ENCODE measurements around the gene CRYBG1. TPM values are rescaled to one million over a fixed set of nuclear protein-coding genes. Genes with fewer than 3 reads are reported as not detected.

The CRYBG1 gene
- total RNA-seq, 1 experiment from 2014 or later, result 10.7 TPM

- no TSS peak for BruUV-seq (replicated peaks)
- ATAC-seq (no peak), DNase-seq (ENCODE audit: low read depth, low spot score) (no peak)
- no peaks in the 10 kb centered on the region for H4K20me1 ChIP-seq (ENCODE audit: insufficient read depth)
- H3K9me2 ChIP-seq (ENCODE audit: insufficient read depth), result no peaks in the 10 kb centered on the region
- ChIA-PET POLR2A (no interaction called here), RAD21 (ENCODE audit: low non-redundant PET in 1 of 2, low total read pairs in 2 of 2, uncharacterized antibody in 2 of 2, unreplicated experiment in 2 of 2) (no interaction called here), CTCF (no interaction called here)
- H3K4me2 ChIP-seq (ENCODE audit: low read length), result no peak overlapping the region
- no peaks in the 10 kb centered on the region for H3K79me2 ChIP-seq (ENCODE audit: insufficient read depth, low read length)
- H3K9me3 ChIP-seq (ENCODE audit: control insufficient read depth in 1 of 2, insufficient read depth in 1 of 2, low read depth in 1 of 2, low read length in 2 of 2), result no peaks in the 10 kb centered on the region
- peaks cover 12 to 34% of the 10 kb centered on the region in 2 experiments for H3K4me1 ChIP-seq (ENCODE audit: control insufficient read depth in 1 of 2, insufficient read depth in 2 of 2, low read length in 2 of 2)
- H3K9ac ChIP-seq (ENCODE audit: low read length), result no peak overlapping the region
- no peak for TF ChIP-seq ZNF274 (IDR thresholded peaks at IDR 0.05; ENCODE audit: low read depth, low read length)
- no peak for TF ChIP-seq EZH2 (IDR thresholded peaks at IDR 0.05)
- TF ChIP-seq POLR2A (IDR thresholded peaks at IDR 0.05; ENCODE audit: borderline replicate concordance, extremely low read depth, insufficient read depth, insufficient read length), result no peak
- intact Hi-C loops (cut with micrococcal nuclease), result no loop called here
- no peaks in the 10 kb centered on the region for H3K36me3 ChIP-seq (ENCODE audit: control insufficient read depth in 1 of 2, insufficient read depth in 2 of 2, low read length in 2 of 2)
- H2AFZ ChIP-seq (ENCODE audit: low read depth, low read length, poor library complexity, severe bottlenecking), result no peak overlapping the region
- H3K27me3 ChIP-seq (ENCODE audit: insufficient read depth, low read length), result no peaks in the 10 kb centered on the region
- H3K4me3 ChIP-seq (replicated peaks in 1 of 2; ENCODE audit: low read depth in 1 of 2, low read length in 2 of 2), result no peak overlapping the region
- no peak overlapping the region for H3K27ac ChIP-seq (ENCODE audit: low read depth, low read length)
Observed at GRCh38 chr6:106520711-106521401, 160.3 kb downstream of the CRYBG1 start.

GRCh38 chr6:106522562-106523250, 162.2 kb downstream of the CRYBG1 start:
- ChIA-PET RAD21 (ENCODE audit: low non-redundant PET in 1 of 2, low total read pairs in 2 of 2, uncharacterized antibody in 2 of 2, unreplicated experiment in 2 of 2) (no interaction called here), POLR2A (no interaction called here), CTCF (no interaction called here)
- Histone ChIP-seq H3K4me1 (ENCODE audit: control insufficient read depth in 1 of 2, insufficient read depth in 2 of 2, low read length in 2 of 2) (peaks cover 15 to 44% of the 10 kb centered on the region in 2 experiments), H3K27me3 (ENCODE audit: insufficient read depth, low read length) (no peaks in the 10 kb centered on the region), H3K9me2 (ENCODE audit: insufficient read depth) (no peaks in the 10 kb centered on the region; the same call in 1 of the 2 replicates), H4K20me1 (ENCODE audit: insufficient read depth) (no peaks in the 10 kb centered on the region), H3K9me3 (ENCODE audit: control insufficient read depth in 1 of 2, insufficient read depth in 1 of 2, low read depth in 1 of 2, low read length in 2 of 2) (no peaks in the 10 kb centered on the region), H3K36me3 (ENCODE audit: control insufficient read depth in 1 of 2, insufficient read depth in 2 of 2, low read length in 2 of 2) (no peaks in the 10 kb centered on the region), H3K9ac (ENCODE audit: low read length) (no peak overlapping the region), H2AFZ (ENCODE audit: low read depth, low read length, poor library complexity, severe bottlenecking) (no peak overlapping the region), H3K4me2 (ENCODE audit: low read length) (no peak overlapping the region), H3K27ac (ENCODE audit: low read depth, low read length) (no peak overlapping the region), H3K4me3 (replicated peaks in 1 of 2; ENCODE audit: low read depth in 1 of 2, low read length in 2 of 2) (no peak overlapping the region), H3K79me2 (ENCODE audit: insufficient read depth, low read length) (no peaks in the 10 kb centered on the region)
- no TSS peak for BruUV-seq (replicated peaks)
- ATAC-seq (no peak), DNase-seq (ENCODE audit: low read depth, low spot score) (no peak)
- TF ChIP-seq YY1 (IDR thresholded peaks at IDR 0.05; ENCODE audit: extremely low read depth, insufficient replicate concordance, low read depth, low read length) (no peak), ZNF274 (IDR thresholded peaks at IDR 0.05; ENCODE audit: low read depth, low read length) (no peak), ZFX (IDR thresholded peaks at IDR 0.05) (no peak), MAX (IDR thresholded peaks at IDR 0.05) (no peak), POLR2AphosphoS5 (IDR thresholded peaks at IDR 0.05; ENCODE audit: low read depth, low read length) (no peak), EGR1 (IDR thresholded peaks at IDR 0.05; ENCODE audit: low read depth) (no peak), CBX3 (IDR thresholded peaks at IDR 0.05; ENCODE audit: low read depth) (no peak), SRF (IDR thresholded peaks at IDR 0.05; ENCODE audit: low read depth) (no peak), EZH2 (IDR thresholded peaks at IDR 0.05) (no peak), TCF7L2 (IDR thresholded peaks at IDR 0.05; ENCODE audit: borderline replicate concordance, extremely low read depth, insufficient read depth, insufficient read length) (no peak), FOSL1 (IDR thresholded peaks at IDR 0.05; ENCODE audit: low read depth) (no peak)
- TF ChIP-seq, protein P1, sequence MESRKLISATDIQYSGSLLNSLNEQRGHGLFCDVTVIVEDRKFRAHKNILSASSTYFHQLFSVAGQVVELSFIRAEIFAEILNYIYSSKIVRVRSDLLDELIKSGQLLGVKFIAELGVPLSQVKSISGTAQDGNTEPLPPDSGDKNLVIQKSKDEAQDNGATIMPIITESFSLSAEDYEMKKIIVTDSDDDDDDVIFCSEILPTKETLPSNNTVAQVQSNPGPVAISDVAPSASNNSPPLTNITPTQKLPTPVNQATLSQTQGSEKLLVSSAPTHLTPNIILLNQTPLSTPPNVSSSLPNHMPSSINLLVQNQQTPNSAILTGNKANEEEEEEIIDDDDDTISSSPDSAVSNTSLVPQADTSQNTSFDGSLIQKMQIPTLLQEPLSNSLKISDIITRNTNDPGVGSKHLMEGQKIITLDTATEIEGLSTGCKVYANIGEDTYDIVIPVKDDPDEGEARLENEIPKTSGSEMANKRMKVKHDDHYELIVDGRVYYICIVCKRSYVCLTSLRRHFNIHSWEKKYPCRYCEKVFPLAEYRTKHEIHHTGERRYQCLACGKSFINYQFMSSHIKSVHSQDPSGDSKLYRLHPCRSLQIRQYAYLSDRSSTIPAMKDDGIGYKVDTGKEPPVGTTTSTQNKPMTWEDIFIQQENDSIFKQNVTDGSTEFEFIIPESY (IDR thresholded peaks at IDR 0.05; ENCODE audit: extremely low read depth, insufficient replicate concordance, low read length), result no peak
- intact Hi-C loops (cut with micrococcal nuclease), result no loop called here

Data from HCT116 (cell line).